HG02852 (cell line): ENCODE data around the gene FBXL7.

Experiments
- ATAC-seq: cut with Tn5 transposase; IDR thresholded peaks from one replicate; pipeline ENCODE4 v1.9.1; 2021; ENCODE audit warnings: mild to moderate bottlenecking, moderate library complexity; ENCODE audit not compliant: unreplicated experiment

Gene FBXL7

DNA sequence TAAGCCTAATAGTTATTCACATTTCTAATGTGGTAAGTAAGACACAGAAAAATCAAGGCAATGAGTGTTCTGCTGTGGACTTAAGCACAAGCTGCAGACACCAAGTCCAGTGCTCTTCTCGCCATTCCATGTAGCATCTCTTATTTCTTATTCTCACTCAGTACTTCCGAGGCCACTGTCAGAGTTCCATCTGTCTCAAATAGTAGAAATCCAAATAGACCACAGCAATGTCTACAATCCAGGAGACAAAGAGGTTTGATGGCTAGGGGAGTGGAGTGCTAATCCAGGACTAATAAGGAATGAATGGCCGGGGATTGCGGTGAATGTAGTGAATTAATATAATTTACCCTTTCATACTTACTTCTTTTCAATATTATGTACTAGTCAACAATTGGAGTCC is 147.3 kb downstream of the FBXL7 start:
- no peak for ATAC-seq

DNA sequence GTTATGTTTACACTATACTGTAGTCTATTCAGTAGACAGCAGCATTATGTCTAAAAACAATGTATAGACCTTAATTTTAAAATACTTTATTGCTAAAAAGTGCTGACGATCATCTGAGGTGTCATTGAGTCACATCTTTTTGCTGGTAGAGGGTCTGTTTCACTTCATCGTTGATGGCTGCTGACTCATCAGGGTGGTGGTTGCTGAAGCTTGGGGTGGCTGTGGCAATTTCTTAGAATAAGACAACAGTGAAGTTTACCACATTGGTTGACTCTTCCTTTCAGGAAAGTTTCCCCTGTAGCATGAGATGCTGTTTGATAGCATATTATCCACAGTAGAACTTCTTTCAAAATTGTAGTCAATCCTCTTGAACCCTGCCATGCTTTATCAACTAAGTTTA is 150.3 kb downstream of the FBXL7 start:
- ATAC-seq: no peak

DNA sequence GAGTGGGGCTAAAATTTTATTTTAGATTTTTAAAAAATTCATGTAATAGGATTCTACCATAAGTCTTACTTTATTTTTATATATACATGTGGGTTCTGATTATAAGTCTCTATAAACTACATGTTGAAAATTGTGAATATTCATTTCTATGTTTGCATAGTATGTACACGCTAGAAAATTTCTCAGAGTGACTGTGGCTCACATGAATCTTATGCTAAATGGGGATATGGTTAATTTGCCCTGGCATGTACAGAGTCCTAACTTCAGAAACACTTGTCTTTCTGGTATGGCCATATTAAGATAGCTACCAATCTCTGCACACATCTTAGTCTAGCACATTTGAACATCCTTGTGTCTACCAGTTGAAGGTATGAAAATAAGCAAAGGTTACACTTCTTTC is 154.8 kb downstream of the FBXL7 start:
- no peak for ATAC-seq

DNA sequence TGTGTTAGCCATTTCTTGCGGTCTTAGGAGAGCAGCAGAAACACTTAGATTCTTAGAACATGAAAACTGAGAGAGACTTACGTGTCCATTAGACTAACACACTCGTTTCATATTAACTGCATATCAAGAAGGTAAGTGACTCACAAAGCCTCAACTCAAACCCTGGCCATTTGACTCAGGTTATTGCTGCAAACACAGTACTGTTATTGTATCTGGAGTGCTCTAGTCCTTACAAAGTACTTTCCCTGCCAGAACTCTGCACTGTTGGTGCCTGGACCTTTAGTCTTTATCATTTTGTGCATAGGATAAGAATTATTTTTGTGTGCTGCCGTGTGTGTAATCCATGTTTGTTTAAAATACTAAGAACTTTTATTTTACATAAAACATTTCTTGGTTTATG is 155.7 kb downstream of the FBXL7 start:
- ATAC-seq: no peak

DNA sequence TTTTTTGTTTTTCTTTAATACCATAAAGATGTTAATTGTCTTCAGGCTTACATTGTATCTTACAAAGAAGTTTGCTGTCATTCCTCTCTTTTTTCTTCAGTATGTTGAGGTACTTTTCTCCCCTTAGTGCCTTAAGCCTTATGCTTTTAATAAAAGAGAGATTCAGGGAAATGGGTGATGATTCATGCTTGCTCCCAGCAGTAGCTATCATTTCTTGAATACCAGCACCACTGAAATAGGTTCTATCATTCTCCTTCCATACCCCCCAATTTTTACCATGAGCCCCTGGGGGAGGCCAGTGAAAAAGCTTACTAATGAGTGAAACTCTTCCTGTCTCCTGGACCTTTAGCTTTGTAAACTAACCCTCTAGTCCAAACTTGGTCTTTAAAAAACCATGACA is 165.0 kb downstream of the FBXL7 start:
- no peak for ATAC-seq

DNA sequence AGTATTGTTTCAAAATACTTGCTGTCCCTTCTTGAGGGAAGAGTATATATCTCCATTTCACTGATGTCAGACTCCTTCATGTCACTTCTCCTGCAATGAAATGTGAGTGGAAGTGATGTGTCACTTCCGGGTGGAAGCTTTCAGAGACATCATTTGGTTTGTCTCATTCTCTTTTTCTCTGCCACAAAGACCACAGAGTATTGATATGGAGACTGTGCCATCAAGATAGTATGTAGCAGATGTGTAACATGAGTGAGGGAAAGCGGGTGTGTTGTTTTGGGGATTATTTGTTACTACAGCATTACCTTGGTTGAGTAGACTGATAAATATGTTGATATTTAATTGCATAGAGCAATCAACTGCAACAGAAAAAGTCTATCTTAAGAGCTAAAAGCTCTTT is 169.8 kb downstream of the FBXL7 start:
- no peak for ATAC-seq

DNA sequence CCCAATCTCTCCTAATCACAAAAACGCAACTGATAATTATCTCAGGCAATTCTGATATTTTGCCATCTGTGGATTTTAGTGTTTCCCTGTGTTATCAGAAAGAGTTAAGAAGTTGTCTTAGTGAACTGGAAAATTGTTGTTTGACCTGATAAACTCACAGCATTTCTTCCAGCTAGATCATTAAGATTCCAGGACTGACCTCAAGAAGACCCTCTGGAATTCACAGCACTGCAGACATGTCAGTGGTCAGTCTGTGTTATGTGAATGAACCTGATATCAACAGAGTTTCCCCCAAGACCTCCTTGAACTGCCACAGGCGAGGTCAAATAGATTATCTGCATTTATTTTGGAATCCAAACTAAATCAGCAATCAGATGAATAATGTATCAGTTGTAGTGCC is 174.7 kb downstream of the FBXL7 start:
- no peak for ATAC-seq

DNA sequence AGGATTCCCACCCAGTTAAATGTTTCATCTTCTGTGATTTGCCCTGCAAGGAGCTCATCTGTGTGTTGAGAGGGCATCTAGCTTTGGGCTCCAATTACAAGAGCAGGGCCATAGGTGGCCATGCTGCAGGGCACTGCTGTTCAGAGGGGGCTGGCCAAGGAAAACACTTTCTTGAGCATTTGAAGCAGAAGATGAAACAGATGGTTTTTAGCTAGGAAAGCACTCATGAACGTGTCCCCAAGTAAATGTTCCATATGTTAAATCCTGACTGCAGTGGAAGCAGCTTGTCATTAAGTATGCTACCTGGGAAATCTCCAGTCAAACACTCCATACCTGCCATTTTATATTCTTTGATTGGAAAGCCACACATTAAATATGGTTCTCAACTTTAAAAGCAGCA is 176.6 kb downstream of the FBXL7 start:
- ATAC-seq: no peak

DNA sequence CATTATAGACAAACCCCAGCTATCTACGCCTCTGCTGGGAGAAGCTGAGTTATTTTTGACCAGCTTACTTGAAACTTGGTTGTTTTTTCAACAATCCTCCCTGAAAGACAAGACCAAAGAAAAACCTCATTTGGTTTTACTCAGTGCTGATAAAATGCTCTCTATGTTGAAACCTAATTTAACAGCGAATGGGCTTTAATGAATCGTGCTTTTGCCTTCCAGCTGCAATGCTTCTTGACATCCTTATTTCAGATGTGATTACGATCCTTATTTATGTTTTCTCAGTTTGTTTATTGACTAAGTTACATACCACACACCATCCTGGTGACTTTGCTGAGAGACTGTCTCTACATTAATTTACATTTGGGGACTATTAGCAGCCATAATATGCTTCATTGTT is 179.2 kb downstream of the FBXL7 start:
- no peak for ATAC-seq

DNA sequence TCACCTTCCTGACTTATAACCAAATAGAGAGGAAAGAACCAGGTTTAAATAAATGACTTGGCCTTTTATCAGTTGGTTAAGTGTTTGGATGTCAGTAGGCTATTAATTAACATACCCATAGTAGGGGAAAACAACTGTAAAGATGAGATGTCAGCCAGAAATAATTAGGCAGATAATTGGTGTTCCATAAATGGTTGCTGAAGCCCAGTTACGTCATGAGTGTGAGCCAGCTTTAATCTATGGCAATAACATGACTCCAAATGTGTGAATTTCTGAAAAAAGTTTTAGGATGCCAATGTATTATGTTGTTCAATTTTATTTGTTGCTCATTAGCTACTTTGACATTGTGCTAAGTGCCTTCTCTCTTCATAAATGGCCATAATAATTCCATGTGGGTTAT is 180.5 kb downstream of the FBXL7 start:
- ATAC-seq: no peak

DNA sequence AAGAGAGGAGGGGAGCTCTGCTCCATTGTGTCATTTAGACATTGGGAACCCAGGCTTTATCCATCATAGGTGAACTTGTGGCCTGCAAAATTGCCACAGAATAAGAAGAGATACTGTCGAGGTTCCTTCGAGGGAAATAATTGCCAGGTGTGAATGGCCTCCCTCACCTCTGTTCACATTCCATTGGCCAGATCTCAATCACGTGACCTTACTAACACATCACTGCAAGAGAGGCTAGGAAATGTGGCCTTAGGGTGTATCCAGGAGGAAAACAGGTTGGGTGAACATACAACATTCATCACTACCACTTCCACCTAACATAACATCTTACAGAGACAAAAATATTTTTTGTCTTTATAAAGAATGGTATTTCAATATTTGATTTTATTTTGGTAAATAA is 182.1 kb downstream of the FBXL7 start:
- ATAC-seq: no peak

DNA sequence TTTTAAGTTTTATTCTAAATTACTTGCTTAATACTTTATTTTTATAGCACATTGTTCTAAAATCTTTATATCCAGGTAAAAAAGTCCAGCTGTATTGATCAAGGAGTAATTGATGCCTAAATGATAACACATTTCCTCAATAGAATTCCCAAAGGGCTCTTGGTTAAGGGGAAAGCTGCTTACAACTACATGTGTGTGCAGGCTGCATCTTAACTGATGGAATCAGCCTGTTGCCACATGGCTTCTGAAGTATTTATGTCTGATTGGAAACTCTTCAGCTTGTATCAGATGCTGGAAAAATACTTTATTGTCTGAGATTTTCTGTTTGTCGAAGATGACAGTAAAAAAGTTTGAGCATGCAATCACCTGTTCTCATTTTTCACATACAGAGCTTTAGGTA is 182.6 kb downstream of the FBXL7 start:
- no peak for ATAC-seq

DNA sequence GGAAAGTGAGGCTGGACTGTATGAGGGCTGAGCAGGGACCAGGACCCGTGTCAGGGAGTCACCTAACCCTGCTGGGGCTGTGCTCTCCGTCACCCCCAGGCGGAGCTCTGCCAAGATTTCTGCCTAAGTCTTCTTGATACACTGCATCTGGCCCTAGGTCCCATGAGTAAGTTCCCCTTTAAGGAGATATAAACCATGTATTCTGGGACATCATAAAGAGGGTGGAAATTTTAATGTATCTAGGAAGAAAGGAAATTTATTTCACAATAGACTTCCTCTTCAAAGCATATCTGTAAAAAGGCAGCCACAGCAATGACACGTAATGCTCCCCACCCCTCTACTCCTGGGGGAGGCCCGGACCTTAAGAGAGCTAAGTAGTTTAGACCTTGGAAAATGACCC is 183.4 kb downstream of the FBXL7 start:
- ATAC-seq: no peak

DNA sequence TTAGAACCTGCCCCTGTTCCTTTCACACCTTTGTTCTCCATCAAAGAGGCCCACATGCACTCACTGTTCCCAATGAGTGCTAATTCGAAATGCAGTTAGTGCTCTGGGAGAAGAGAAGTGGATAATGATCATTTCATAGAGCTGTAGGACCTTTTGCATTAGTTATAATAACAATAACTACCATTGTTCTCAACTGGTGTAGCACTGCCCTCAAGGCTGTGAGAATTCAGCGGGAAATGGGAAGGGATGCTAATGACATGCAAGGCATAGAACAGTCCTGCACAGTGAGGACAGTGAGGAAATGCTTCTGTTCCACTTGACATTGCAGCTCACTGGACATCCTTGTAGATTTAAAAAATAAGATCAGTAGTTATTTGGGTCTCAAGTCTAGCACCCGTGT is 187.4 kb downstream of the FBXL7 start:
- no peak for ATAC-seq

DNA sequence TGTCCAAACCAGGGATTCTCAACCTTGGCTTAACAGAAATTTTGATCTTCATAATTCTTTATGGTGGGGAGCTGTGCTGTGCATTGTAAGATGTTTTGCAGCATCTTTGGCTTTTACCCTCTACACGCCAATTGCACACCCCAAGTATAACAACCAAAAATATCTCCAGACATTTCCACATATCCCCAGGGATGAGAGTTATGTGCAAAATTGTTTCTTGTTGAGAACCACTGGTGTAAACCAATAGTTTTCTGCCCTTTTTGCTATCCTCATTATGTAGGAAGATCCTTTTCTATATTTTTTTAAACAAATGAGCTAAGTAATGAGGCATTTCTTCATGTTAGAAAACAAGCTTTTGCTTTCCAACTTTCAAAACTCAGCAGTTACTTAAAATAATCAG is 189.9 kb downstream of the FBXL7 start:
- ATAC-seq: no peak

DNA sequence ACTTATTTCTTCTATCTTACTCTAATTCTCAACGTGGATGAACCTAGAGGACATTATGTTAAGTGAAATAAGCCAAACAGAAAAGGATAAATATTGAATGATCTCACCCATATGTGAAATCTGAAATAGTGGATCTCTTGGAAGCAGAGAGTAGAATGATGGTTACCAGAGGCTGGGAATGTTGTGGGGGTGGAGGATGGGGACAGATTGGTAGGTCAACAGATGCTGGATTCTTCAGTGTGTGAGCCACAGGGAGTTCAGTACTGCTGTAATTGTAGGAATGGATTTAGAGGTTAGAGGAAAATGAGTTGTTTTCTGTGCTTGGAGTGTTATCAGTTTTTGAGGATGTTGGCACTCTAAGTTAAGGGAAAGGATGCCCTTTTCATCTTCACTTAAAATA is 190.6 kb downstream of the FBXL7 start:
- ATAC-seq: no peak

DNA sequence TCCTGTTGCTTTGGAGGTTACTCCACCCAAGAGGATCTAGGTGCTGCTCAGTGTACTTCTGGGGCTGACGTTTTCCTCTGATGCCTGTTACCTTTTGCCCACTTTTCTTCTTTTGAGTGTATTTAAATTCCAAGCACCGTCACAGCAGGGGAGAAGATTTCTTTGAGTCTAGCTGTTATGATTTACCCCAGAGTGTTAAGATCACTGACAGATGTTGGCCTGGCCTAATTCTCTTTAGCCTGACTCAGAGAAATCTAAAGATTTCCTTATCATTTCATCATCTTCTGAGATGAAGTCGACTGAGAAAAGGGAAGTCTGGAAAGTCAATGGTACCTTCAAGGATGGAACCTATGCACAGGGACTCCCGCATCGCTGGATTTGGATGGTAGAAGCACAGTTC is 191.5 kb downstream of the FBXL7 start:
- ATAC-seq: no peak

DNA sequence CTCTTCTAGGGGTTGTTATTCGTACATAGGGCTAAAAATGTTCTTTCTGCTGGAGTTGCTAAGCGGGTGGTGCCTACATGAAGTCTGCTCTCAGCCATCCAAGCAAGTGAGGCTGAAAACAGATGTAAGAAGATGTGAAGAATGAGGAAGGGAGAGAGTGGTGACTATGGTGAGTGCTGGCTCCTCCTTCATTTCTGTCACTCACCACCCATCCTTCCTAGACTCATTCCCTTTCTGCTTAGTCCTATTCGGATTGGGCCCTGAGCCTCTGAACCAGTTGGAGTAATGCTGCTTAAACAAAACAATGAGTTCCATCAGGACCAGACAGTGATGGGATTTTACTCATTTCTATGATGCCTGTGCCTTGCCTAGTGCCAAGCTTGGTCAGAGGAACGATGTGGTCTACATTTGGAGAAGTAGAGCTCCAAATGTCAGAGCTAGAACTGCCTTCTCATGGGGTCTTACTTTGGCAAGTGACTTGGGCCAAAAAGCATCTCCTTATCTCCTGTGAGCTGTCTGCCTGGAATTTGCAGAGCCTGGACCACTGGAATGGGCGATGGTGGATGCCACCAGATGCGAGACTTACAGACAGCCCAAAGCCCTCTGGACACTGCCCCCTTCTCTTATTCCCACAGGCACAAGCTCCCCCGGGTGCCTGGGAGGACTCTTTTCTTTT is 192.9 kb downstream of the FBXL7 start:
- no peak for ATAC-seq

DNA sequence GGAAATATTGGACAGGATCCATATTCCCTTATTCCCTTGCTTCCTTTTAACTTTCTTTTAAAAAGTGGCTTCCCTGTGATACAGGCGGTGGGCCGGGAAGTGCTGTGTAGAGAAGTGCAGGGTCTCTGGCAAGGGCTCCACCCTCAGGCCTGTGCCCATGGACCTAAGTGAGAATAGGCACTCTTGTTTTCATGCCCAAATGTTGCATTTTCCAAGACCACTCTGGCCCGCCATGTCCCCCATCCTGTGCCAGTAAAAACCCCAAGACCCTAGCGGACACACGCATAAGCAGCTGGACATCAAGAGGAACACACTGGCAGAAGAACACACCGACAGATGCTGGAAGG is 193.4 kb downstream of the FBXL7 start:
- no peak for ATAC-seq

DNA sequence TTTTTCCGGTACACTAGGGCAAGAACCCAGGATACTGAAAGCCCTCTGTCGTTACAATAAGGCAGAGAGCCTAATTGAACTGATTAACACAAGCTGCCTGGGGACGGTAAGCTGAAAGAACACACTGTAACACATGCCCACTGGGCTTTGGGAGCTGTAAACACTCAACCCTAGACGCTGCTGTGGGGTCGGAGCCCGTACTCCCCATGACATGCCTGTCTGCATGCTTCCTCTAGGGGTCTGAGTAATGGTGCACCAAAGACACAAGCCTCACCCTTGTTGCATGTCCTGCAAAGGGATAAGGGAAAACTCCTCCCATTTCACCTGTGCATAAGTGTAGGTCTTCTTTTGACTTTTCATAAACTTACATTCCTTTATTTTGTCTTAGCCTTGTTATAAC is 194.0 kb downstream of the FBXL7 start:
- no peak for ATAC-seq

DNA sequence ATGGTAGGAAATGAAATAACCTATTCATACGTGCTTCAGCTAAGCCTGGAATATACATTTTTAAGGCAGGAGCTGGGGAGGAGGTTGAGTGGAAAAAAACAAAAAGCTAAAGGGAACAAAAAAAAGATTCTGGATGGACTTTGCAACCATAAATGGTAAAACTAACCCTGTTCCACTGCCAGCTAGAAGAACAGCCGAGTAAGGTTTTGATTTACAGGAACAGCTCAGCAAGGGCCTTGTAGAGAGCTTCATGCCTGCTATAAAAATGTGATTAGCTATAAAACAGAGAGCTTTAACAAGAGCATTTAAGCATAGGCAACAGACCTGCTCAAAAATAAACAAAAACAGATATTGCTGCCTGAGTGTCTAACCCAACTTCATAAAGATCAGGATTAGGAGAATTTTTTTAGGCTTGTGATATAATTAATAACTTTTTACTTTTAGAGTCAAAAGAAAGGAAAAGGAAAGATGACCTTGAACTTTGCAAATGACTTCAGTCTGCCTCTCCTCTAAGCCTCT is 194.8 kb downstream of the FBXL7 start:
- no peak for ATAC-seq

DNA sequence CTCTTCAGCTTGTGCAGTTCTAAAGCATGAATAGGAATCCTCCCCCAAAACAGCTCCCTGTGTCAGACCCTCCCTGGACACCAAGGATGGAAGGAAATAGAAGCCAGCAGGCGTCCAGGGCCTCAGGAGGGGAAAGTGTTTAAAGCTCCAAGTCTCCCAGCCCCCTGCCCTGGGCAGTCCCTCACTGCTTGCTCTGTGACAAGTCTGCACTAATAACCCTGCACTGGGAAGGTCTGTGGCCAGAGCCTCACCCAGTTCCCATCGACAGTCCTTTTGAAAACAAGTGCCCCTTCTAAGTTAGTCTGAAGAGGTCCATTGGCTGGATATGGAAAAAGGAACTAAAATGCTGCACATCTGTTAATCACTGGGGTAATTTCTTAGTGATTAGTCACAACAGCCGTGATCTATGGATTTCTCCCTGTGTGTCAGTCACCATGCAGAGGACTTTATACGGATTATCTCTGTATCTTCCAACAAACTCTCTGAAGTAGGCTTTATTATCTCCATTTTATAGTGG is 195.3 kb downstream of the FBXL7 start:
- ATAC-seq: no peak

DNA sequence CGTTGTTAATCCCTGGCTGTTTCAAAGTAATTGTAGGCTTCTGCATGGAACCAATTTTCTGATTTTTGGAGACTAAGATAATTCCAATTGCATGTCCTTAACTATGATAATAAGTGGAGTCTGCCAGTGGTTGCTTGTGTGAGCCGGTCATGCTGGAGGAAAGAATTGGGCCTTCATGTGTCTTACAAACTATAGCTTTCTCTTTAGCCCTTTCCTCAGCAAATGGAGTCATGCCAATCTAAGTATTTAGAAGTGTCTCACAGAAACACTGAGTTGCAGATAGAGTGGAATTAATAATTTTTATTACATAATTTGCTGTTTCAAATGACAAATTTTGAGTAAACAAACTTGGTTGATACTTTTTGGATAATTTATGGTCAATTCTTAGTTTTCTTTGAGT is 200.4 kb downstream of the FBXL7 start:
- ATAC-seq: no peak
